ENCODE data around the gene KRT77.

KRT77 gene

GRCh38 chr12:52655720-52656124, 47.6 kb downstream of the KRT77 start:
- 0 out of 2 replicates have a peak, but pooled peaks cover 4% of the 10 kb centered on the region for H3K9me3 ChIP-seq (ENCODE audit: control insufficient read depth, insufficient read depth, low read length)
- H3K4me3 ChIP-seq (ENCODE audit: low read depth, low read length): no peak overlapping the region
- H3K27me3 ChIP-seq (ENCODE audit: control insufficient read depth, insufficient read depth, low read length): no peaks in the 10 kb centered on the region
- no peak overlapping the region for H3K9ac ChIP-seq (ENCODE audit: low read depth, low read length)
- H3K4me1 ChIP-seq (ENCODE audit: control insufficient read depth, insufficient read depth, low read length): no peaks in the 10 kb centered on the region
- H3K36me3 ChIP-seq (ENCODE audit: control insufficient read depth, insufficient read depth, low read length): no peaks in the 10 kb centered on the region
- H3K27ac ChIP-seq (ENCODE audit: low read depth, low read length): no peak overlapping the region

DNA sequence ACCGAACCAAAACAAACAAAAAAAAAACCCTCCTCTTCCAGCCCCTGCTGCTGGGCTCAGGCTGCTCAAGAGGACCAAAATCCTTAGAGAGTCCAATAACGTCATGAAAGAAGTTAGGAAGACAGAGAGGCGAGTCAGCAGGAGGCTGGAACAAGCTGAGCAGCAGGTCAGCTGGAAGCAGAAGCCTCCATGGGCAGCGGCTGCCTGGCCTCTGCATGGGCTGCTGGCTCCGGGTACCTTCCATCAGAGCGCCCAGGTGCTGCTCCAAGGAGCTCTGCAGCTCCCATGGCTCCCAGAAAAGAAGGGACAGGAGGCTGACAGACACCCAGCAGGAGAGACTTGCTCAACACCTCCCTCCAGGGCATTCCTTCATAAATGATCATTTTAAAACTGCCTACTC, 48.1 kb downstream of the KRT77 start:
- no peak overlapping the region for H3K27ac ChIP-seq (ENCODE audit: low read depth, low read length)
- H3K9ac ChIP-seq (ENCODE audit: low read depth, low read length): no peak overlapping the region
- no peaks in the 10 kb centered on the region for H3K36me3 ChIP-seq (ENCODE audit: control insufficient read depth, insufficient read depth, low read length)
- no peaks in the 10 kb centered on the region for H3K27me3 ChIP-seq (ENCODE audit: control insufficient read depth, insufficient read depth, low read length)
- no peak overlapping the region for H3K4me3 ChIP-seq (ENCODE audit: low read depth, low read length)
- H3K4me1 ChIP-seq (ENCODE audit: control insufficient read depth, insufficient read depth, low read length): no peaks in the 10 kb centered on the region
- 0 out of 2 replicates have a peak, but pooled peaks cover 4% of the 10 kb centered on the region for H3K9me3 ChIP-seq (ENCODE audit: control insufficient read depth, insufficient read depth, low read length)

- Histone ChIP-seq H3K9ac (ENCODE audit: low read depth, low read length) (no peak within 1 kb of the TSS), H3K9me3 (ENCODE audit: control insufficient read depth, insufficient read depth, low read length) (0 out of 2 replicates have a peak, but pooled peaks cover 4% of the 10 kb centered on the region), H3K27me3 (ENCODE audit: control insufficient read depth, insufficient read depth, low read length) (no peaks in the 10 kb centered on the region), H3K4me1 (ENCODE audit: control insufficient read depth, insufficient read depth, low read length) (no peaks in the 10 kb centered on the region), H3K36me3 (ENCODE audit: control insufficient read depth, insufficient read depth, low read length) (no peaks in the 10 kb centered on the region), H3K27ac (ENCODE audit: low read depth, low read length) (no peak within 1 kb of the TSS), H3K4me3 (ENCODE audit: low read depth, low read length) (no peak within 1 kb of the TSS)
Measured at GRCh38 chr12:52651726-52652261, 51.5 kb downstream of the KRT77 start, which contains the start of gene KRT2. Gene KRT2 (minus strand): TSS chr12:52652211. CDS start chr12:52652142, 69 bp downstream.

GRCh38 chr12:52650520-52651081, 52.7 kb downstream of the KRT77 start:
- H3K9ac ChIP-seq (ENCODE audit: low read depth, low read length): no peak overlapping the region; the same call in 1 of the 2 replicates

DNA sequence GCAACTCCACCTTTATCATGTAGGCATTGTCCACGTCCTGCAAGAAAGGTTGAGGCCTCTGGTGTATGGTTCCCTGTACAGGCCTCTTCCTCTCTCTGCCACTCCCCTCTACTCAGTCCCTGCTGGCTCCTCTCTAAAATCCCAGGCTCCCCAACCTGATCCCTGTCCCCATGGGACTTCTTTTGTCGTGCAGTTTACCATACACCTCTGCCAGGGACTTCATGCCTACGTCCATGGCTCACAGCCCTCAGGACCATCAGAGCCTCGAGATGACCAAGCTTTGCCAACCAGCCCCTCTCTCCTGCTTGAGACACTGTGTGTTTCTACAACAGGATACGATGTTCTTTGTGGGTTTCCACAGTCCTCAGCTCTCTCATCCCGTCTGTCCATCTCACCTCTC, 54.3 kb downstream of the KRT77 start:
- no peaks in the 10 kb centered on the region for H3K27me3 ChIP-seq (ENCODE audit: control insufficient read depth, insufficient read depth, low read length)
- H3K27ac ChIP-seq (ENCODE audit: low read depth, low read length): no peak overlapping the region
- no peak overlapping the region for H3K9ac ChIP-seq (ENCODE audit: low read depth, low read length)
- 0 out of 2 replicates have a peak, but pooled peaks cover 4% of the 10 kb centered on the region for H3K9me3 ChIP-seq (ENCODE audit: control insufficient read depth, insufficient read depth, low read length)
- H3K4me1 ChIP-seq (ENCODE audit: control insufficient read depth, insufficient read depth, low read length): no peaks in the 10 kb centered on the region
- no peaks in the 10 kb centered on the region for H3K36me3 ChIP-seq (ENCODE audit: control insufficient read depth, insufficient read depth, low read length)
- H3K4me3 ChIP-seq (ENCODE audit: low read depth, low read length): no peak overlapping the region

More at GRCh38 chr12:52650520-52651081, 52.7 kb downstream of the KRT77 start:
- Histone ChIP-seq H3K4me3 (ENCODE audit: low read depth, low read length) (no peak overlapping the region), H3K27me3 (ENCODE audit: control insufficient read depth, insufficient read depth, low read length) (no peaks in the 10 kb centered on the region), H3K27ac (ENCODE audit: low read depth, low read length) (no peak overlapping the region), H3K36me3 (ENCODE audit: control insufficient read depth, insufficient read depth, low read length) (no peaks in the 10 kb centered on the region), H3K4me1 (ENCODE audit: control insufficient read depth, insufficient read depth, low read length) (no peaks in the 10 kb centered on the region), H3K9me3 (ENCODE audit: control insufficient read depth, insufficient read depth, low read length) (0 out of 2 replicates have a peak, but pooled peaks cover 4% of the 10 kb centered on the region)

DNA sequence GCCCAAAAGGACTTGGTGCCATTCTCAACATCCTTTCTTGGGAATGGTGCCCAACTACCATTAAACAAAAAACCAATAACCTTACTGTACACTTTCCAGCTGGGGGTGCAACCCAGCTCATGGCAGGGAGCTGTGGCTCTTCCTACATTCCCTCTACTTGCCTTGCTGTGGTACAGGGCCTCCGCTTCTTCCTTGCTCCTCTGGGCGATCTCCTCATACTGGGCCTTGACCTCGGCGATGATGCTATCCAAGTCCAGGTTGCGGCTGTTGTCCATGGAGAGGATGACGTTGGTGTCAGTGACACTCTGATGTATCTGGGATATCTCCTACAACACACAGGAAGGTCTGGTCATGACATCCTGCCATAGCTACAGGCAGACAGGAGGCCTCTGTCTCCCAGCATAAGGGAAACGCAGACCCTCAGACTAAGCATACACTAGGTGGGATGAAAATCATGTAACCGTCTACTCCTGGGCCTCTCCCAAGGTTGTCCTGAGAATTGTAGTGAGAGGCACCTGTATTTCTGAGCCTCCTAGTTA, 55.2 kb downstream of the KRT77 start:
- Histone ChIP-seq H3K27me3 (ENCODE audit: control insufficient read depth, insufficient read depth, low read length) (no peaks in the 10 kb centered on the region), H3K4me3 (ENCODE audit: low read depth, low read length) (no peak overlapping the region), H3K36me3 (ENCODE audit: control insufficient read depth, insufficient read depth, low read length) (no peaks in the 10 kb centered on the region), H3K27ac (ENCODE audit: low read depth, low read length) (no peak overlapping the region), H3K9ac (ENCODE audit: low read depth, low read length) (no peak overlapping the region), H3K9me3 (ENCODE audit: control insufficient read depth, insufficient read depth, low read length) (0 out of 2 replicates have a peak, but pooled peaks cover 4% of the 10 kb centered on the region), H3K4me1 (ENCODE audit: control insufficient read depth, insufficient read depth, low read length) (no peaks in the 10 kb centered on the region)

DNA sequence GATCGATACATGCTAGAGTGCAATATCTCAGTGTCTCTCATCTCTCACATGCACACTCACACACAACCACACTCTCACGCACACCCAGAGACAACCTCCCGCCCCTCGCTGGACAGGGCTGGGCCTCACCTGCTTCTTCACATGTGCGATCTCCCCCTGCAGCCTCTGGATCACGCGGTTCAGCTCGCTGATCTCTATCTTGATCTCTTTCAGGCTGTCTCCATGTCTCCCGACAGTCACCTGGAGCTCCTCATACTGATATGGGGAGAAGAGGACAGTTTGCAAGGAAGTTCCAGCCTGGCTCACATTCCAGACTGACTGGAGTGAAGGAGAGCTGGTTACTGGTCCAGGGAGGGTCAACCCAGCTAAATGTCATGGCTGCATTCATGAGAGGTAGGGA, 55.7 kb downstream of the KRT77 start:
- no peaks in the 10 kb centered on the region for H3K4me1 ChIP-seq (ENCODE audit: control insufficient read depth, insufficient read depth, low read length)
- no peaks in the 10 kb centered on the region for H3K27me3 ChIP-seq (ENCODE audit: control insufficient read depth, insufficient read depth, low read length)
- H3K27ac ChIP-seq (ENCODE audit: low read depth, low read length): no peak overlapping the region
- H3K4me3 ChIP-seq (ENCODE audit: low read depth, low read length): no peak overlapping the region
- H3K36me3 ChIP-seq (ENCODE audit: control insufficient read depth, insufficient read depth, low read length): no peaks in the 10 kb centered on the region
- 0 out of 2 replicates have a peak, but pooled peaks cover 4% of the 10 kb centered on the region for H3K9me3 ChIP-seq (ENCODE audit: control insufficient read depth, insufficient read depth, low read length)
- H3K9ac ChIP-seq (ENCODE audit: low read depth, low read length): no peak overlapping the region

DNA sequence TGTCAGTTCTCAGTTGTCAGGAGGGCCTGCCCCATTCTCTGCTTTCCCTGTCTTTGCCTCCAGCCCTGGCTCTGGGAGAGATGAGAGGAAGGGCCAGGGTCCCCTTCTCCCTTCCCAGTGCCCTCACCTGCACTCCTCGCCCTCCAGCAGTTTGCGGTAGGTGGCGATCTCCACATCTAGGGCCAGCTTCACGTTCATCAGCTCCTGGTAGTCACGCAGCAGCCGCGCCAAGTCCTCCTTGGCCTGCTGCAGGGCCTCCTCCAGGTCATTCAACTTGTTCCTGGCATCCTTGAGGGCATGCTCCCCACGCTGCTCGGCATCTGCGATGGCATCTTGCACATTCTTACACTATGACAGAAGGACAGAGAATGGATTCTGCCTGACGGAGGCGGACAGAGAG, 56.7 kb downstream of the KRT77 start:
- no peaks in the 10 kb centered on the region for H3K36me3 ChIP-seq (ENCODE audit: control insufficient read depth, insufficient read depth, low read length)
- no peaks in the 10 kb centered on the region for H3K4me1 ChIP-seq (ENCODE audit: control insufficient read depth, insufficient read depth, low read length)
- no peak overlapping the region for H3K27ac ChIP-seq (ENCODE audit: low read depth, low read length)
- H3K9me3 ChIP-seq (ENCODE audit: control insufficient read depth, insufficient read depth, low read length): no peaks in the 10 kb centered on the region
- no peak overlapping the region for H3K4me3 ChIP-seq (ENCODE audit: low read depth, low read length)
- H3K27me3 ChIP-seq (ENCODE audit: control insufficient read depth, insufficient read depth, low read length): no peaks in the 10 kb centered on the region
- H3K9ac ChIP-seq (ENCODE audit: low read depth, low read length): no peak overlapping the region

DNA sequence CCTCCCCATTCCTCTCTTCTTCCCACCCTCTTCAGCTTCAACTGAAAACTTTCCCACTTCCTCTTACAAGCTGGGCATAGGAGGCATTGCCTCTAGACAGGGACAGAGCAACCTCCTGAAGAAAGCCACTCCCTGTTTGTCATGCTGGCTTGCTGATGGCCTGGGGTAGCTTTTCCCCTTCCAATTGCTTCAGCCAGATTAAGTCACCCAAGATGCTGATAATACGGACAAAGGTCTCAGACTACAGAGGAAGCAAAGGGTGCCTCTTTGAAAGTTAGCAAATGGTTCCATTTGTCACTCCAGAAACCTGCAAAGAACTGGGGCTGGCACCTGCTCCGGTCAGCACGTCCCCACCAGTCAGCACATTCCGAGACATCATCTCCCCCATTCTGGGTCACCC, 57.3 kb downstream of the KRT77 start:
- no peaks in the 10 kb centered on the region for H3K9me3 ChIP-seq (ENCODE audit: control insufficient read depth, insufficient read depth, low read length)
- H3K9ac ChIP-seq (ENCODE audit: low read depth, low read length): no peak overlapping the region
- no peaks in the 10 kb centered on the region for H3K36me3 ChIP-seq (ENCODE audit: control insufficient read depth, insufficient read depth, low read length)
- H3K4me1 ChIP-seq (ENCODE audit: control insufficient read depth, insufficient read depth, low read length): no peaks in the 10 kb centered on the region
- H3K27me3 ChIP-seq (ENCODE audit: control insufficient read depth, insufficient read depth, low read length): no peaks in the 10 kb centered on the region
- no peak overlapping the region for H3K27ac ChIP-seq (ENCODE audit: low read depth, low read length)
- H3K4me3 ChIP-seq (ENCODE audit: low read depth, low read length): no peak overlapping the region

GRCh38 chr12:52645120-52645761, 58.1 kb downstream of the KRT77 start:
- Histone ChIP-seq H3K9me3 (ENCODE audit: control insufficient read depth, insufficient read depth, low read length) (no peaks in the 10 kb centered on the region), H3K4me3 (ENCODE audit: low read depth, low read length) (no peak overlapping the region), H3K36me3 (ENCODE audit: control insufficient read depth, insufficient read depth, low read length) (no peaks in the 10 kb centered on the region), H3K4me1 (ENCODE audit: control insufficient read depth, insufficient read depth, low read length) (no peaks in the 10 kb centered on the region), H3K27ac (ENCODE audit: low read depth, low read length) (no peak overlapping the region), H3K27me3 (ENCODE audit: control insufficient read depth, insufficient read depth, low read length) (no peaks in the 10 kb centered on the region), H3K9ac (ENCODE audit: low read depth, low read length) (no peak overlapping the region)

DNA sequence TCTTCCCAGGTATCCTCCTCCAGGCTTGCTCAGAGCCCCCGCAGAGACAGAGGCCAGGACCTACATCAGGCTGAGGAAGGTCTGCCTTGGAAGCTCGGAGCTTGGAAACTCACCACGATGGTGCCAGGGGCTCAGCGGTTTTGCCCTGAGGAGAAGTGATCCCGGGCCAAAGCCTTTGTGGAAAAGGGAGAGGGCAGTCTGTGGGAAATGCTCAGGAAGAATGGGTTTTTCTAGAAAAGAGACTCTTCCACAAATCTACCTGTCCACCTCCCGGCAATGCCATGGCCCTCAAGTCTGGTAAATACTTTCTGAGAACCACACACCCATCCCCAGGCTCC, 59.3 kb downstream of the KRT77 start:
- Histone ChIP-seq H3K4me3 (ENCODE audit: low read depth, low read length) (no peak overlapping the region), H3K27ac (ENCODE audit: low read depth, low read length) (no peak overlapping the region), H3K9ac (ENCODE audit: low read depth, low read length) (no peak overlapping the region), H3K27me3 (ENCODE audit: control insufficient read depth, insufficient read depth, low read length) (no peaks in the 10 kb centered on the region), H3K9me3 (ENCODE audit: control insufficient read depth, insufficient read depth, low read length) (no peaks in the 10 kb centered on the region), H3K36me3 (ENCODE audit: control insufficient read depth, insufficient read depth, low read length) (no peaks in the 10 kb centered on the region), H3K4me1 (ENCODE audit: control insufficient read depth, insufficient read depth, low read length) (no peaks in the 10 kb centered on the region)
